Measurements from ENCODE around the gene TMEM242. TPM values are rescaled to one million over a fixed set of nuclear protein-coding genes. Genes with fewer than 3 reads are reported as not detected.

Gene TMEM242
- total RNA-seq, 2 experiments from 2014 or later = 9.2 to 10.1 TPM

GRCh38 chr6:157258878-157259277 is 64.4 kb downstream of the TMEM242 start:
- H3K4me3 Mint-ChIP-seq = no peak overlapping the region
- H3K4me1 Mint-ChIP-seq = peaks cover 10% of the 10 kb centered on the region
- no peak overlapping the region for H3K27ac Mint-ChIP-seq
- ATAC-seq (ENCODE audit: low read depth) = peak; percentile 60
- DNase-seq = peak; percentile 26
- no peaks in the 10 kb centered on the region for H3K9me3 Mint-ChIP-seq
- peaks cover 18% of the 10 kb centered on the region for H3K27me3 Mint-ChIP-seq
- no peaks in the 10 kb centered on the region for H3K36me3 Mint-ChIP-seq
- POLR2A ChIA-PET = interaction anchor here (0.6 kb wide), 1 partner anchor 1943 kb away, joined by 5 read pairs; no protein-coding TSS in a partner anchor

GRCh38 chr6:157255079-157255478 is 68.2 kb downstream of the TMEM242 start:
- H3K27me3 Mint-ChIP-seq = peaks cover 18% of the 10 kb centered on the region
- peaks cover 12% of the 10 kb centered on the region for H3K4me1 Mint-ChIP-seq
- H3K4me3 Mint-ChIP-seq = no peak overlapping the region
- DNase-seq (peak; percentile 11), ATAC-seq (ENCODE audit: low read depth) (no peak)
- POLR2A ChIA-PET = no interaction called here
- no peaks in the 10 kb centered on the region for H3K9me3 Mint-ChIP-seq
- no peaks in the 10 kb centered on the region for H3K36me3 Mint-ChIP-seq
- no peak overlapping the region for H3K27ac Mint-ChIP-seq

- Mint-ChIP-seq H3K4me3 (no peak overlapping the region), H3K27ac (no peak overlapping the region), H3K9me3 (no peaks in the 10 kb centered on the region), H3K27me3 (peaks cover 18% of the 10 kb centered on the region), H3K36me3 (no peaks in the 10 kb centered on the region), H3K4me1 (peaks cover 9% of the 10 kb centered on the region)
- no peak for ATAC-seq (ENCODE audit: low read depth)
- no peak for DNase-seq
- POLR2A ChIA-PET = no interaction called here
Measured at GRCh38 chr6:157254538-157254937, 68.8 kb downstream of the TMEM242 start.

- POLR2A ChIA-PET = interaction anchor here (0.6 kb wide), 1 partner anchor 23 kb away, joined by 6 read pairs; no protein-coding TSS in a partner anchor
- no peaks in the 10 kb centered on the region for H3K36me3 Mint-ChIP-seq
- DNase-seq (no peak), ATAC-seq (ENCODE audit: low read depth) (no peak)
- no peaks in the 10 kb centered on the region for H3K9me3 Mint-ChIP-seq
- H3K4me3 Mint-ChIP-seq = no peak overlapping the region
- peaks cover 14% of the 10 kb centered on the region for H3K27me3 Mint-ChIP-seq
- peaks cover 6% of the 10 kb centered on the region for H3K4me1 Mint-ChIP-seq
- no peak overlapping the region for H3K27ac Mint-ChIP-seq
Measured at GRCh38 chr6:157253699-157254098, 69.6 kb downstream of the TMEM242 start.

- ATAC-seq (ENCODE audit: low read depth) = no peak
- Mint-ChIP-seq H3K9me3 (peaks cover 2% of the 10 kb centered on the region), H3K27me3 (peaks cover 14% of the 10 kb centered on the region), H3K36me3 (no peaks in the 10 kb centered on the region), H3K4me3 (no peak overlapping the region), H3K4me1 (peaks cover 6% of the 10 kb centered on the region), H3K27ac (no peak overlapping the region)
- POLR2A ChIA-PET = interaction anchor here (0.6 kb wide), 1 partner anchor 23 kb away, joined by 6 read pairs; no protein-coding TSS in a partner anchor
- no peak for DNase-seq
Measured at GRCh38 chr6:157253017-157253416, 70.3 kb downstream of the TMEM242 start.

- peaks cover 2% of the 10 kb centered on the region for H3K9me3 Mint-ChIP-seq
- no peak overlapping the region for H3K27ac Mint-ChIP-seq
- ATAC-seq (ENCODE audit: low read depth) (no peak), DNase-seq (no peak)
- H3K27me3 Mint-ChIP-seq = peaks cover 12% of the 10 kb centered on the region
- no peaks in the 10 kb centered on the region for H3K36me3 Mint-ChIP-seq
- peaks cover 6% of the 10 kb centered on the region for H3K4me1 Mint-ChIP-seq
- H3K4me3 Mint-ChIP-seq = no peak overlapping the region
- POLR2A ChIA-PET = no interaction called here
Measured at GRCh38 chr6:157251586-157252247, 71.6 kb downstream of the TMEM242 start.

GRCh38 chr6:157249826-157250225 is 73.5 kb downstream of the TMEM242 start:
- Mint-ChIP-seq H3K27ac (no peak overlapping the region), H3K9me3 (peaks cover 2% of the 10 kb centered on the region), H3K36me3 (no peaks in the 10 kb centered on the region), H3K4me1 (peaks cover 6% of the 10 kb centered on the region), H3K4me3 (no peak overlapping the region), H3K27me3 (peaks cover 5% of the 10 kb centered on the region)
- POLR2A ChIA-PET = interaction anchor here (1.2 kb wide), 1 partner anchor 14 kb away, joined by 3 read pairs; no protein-coding TSS in a partner anchor
- ATAC-seq (ENCODE audit: low read depth) (no peak), DNase-seq (no peak)

GRCh38 chr6:157248264-157248663 is 75.1 kb downstream of the TMEM242 start:
- H3K27ac Mint-ChIP-seq = no peak overlapping the region
- H3K27me3 Mint-ChIP-seq = peaks cover 5% of the 10 kb centered on the region
- peaks cover under 1% of the 10 kb centered on the region for H3K36me3 Mint-ChIP-seq
- H3K4me1 Mint-ChIP-seq = peaks cover 5% of the 10 kb centered on the region
- POLR2A ChIA-PET = no interaction called here
- ATAC-seq (ENCODE audit: low read depth) (no peak), DNase-seq (no peak)
- peaks cover 2% of the 10 kb centered on the region for H3K9me3 Mint-ChIP-seq
- no peak overlapping the region for H3K4me3 Mint-ChIP-seq

GRCh38 chr6:157246771-157247484 is 76.4 kb downstream of the TMEM242 start:
- H3K4me3 Mint-ChIP-seq = no peak overlapping the region
- H3K4me1 Mint-ChIP-seq = peaks cover 8% of the 10 kb centered on the region
- H3K36me3 Mint-ChIP-seq = peaks cover 3% of the 10 kb centered on the region
- ATAC-seq (ENCODE audit: low read depth) (no peak), DNase-seq (no peak)
- POLR2A ChIA-PET = no interaction called here
- H3K9me3 Mint-ChIP-seq = peaks cover 2% of the 10 kb centered on the region
- H3K27me3 Mint-ChIP-seq = peaks cover 5% of the 10 kb centered on the region
- H3K27ac Mint-ChIP-seq = no peak overlapping the region

GRCh38 chr6:157246048-157246630 is 77.2 kb downstream of the TMEM242 start:
- H3K4me1 Mint-ChIP-seq = peaks cover 8% of the 10 kb centered on the region
- no peak overlapping the region for H3K4me3 Mint-ChIP-seq
- H3K27me3 Mint-ChIP-seq = peaks cover 5% of the 10 kb centered on the region
- H3K36me3 Mint-ChIP-seq = peaks cover 3% of the 10 kb centered on the region
- no peak overlapping the region for H3K27ac Mint-ChIP-seq
- ATAC-seq (ENCODE audit: low read depth) (no peak), DNase-seq (no peak)
- H3K9me3 Mint-ChIP-seq = peaks cover 2% of the 10 kb centered on the region
- POLR2A ChIA-PET = no interaction called here

- Mint-ChIP-seq H3K4me1 (peaks cover 10% of the 10 kb centered on the region), H3K9me3 (peaks cover 2% of the 10 kb centered on the region), H3K36me3 (peaks cover 3% of the 10 kb centered on the region), H3K27ac (no peak overlapping the region), H3K27me3 (peaks cover 5% of the 10 kb centered on the region), H3K4me3 (no peak overlapping the region)
- DNase-seq (no peak), ATAC-seq (ENCODE audit: low read depth) (no peak)
- POLR2A ChIA-PET = no interaction called here
Measured at GRCh38 chr6:157245436-157245835, 77.9 kb downstream of the TMEM242 start.

GRCh38 chr6:157244780-157245179 is 78.5 kb downstream of the TMEM242 start:
- Mint-ChIP-seq H3K36me3 (peaks cover 3% of the 10 kb centered on the region), H3K4me1 (peaks cover 13% of the 10 kb centered on the region), H3K4me3 (no peak overlapping the region), H3K9me3 (peaks cover 2% of the 10 kb centered on the region), H3K27ac (no peak overlapping the region), H3K27me3 (peaks cover 5% of the 10 kb centered on the region)
- POLR2A ChIA-PET = no interaction called here
- no peak for ATAC-seq (ENCODE audit: low read depth)
- no peak for DNase-seq

GRCh38 chr6:157244175-157244574 is 79.1 kb downstream of the TMEM242 start:
- peaks cover 8% of the 10 kb centered on the region for H3K27me3 Mint-ChIP-seq
- POLR2A ChIA-PET = no interaction called here
- H3K4me3 Mint-ChIP-seq = no peak overlapping the region
- peaks cover 2% of the 10 kb centered on the region for H3K9me3 Mint-ChIP-seq
- H3K27ac Mint-ChIP-seq = no peak overlapping the region
- DNase-seq (peak; percentile 2), ATAC-seq (ENCODE audit: low read depth) (no peak)
- H3K36me3 Mint-ChIP-seq = peaks cover 3% of the 10 kb centered on the region
- peaks cover 13% of the 10 kb centered on the region for H3K4me1 Mint-ChIP-seq

- Mint-ChIP-seq H3K4me3 (no peak overlapping the region), H3K36me3 (peaks cover 5% of the 10 kb centered on the region), H3K4me1 (peaks cover 16% of the 10 kb centered on the region), H3K9me3 (peaks cover 3% of the 10 kb centered on the region), H3K27me3 (peaks cover 14% of the 10 kb centered on the region), H3K27ac (no peak overlapping the region)
- ATAC-seq (ENCODE audit: low read depth) (no peak), DNase-seq (peak; percentile 7)
- POLR2A ChIA-PET = no interaction called here
Measured at GRCh38 chr6:157242791-157243190, 80.5 kb downstream of the TMEM242 start.
